NK-92 (cell line): ENCODE results near the gene ETV6.

Experiments
- DNase-seq: peaks from one replicate; lab custom pipeline; 2025; ENCODE audit not compliant: unreplicated experiment; lab: John Stamatoyannopoulos, UW

Gene ETV6

GRCh38 chr12:11714626-11715025 is 65.2 kb downstream of the ETV6 start:
- no peak for DNase-seq

- no peak for DNase-seq
Observed at GRCh38 chr12:11715621-11716020, 66.1 kb downstream of the ETV6 start.

- DNase-seq: no peak
Observed at GRCh38 chr12:11716794-11717518, 67.5 kb downstream of the ETV6 start.

- DNase-seq: no peak
Observed at GRCh38 chr12:11717519-11717961, 68.1 kb downstream of the ETV6 start.

- DNase-seq: no peak
Observed at GRCh38 chr12:11718105-11718504, 68.6 kb downstream of the ETV6 start.

- DNase-seq: no peak
Observed at GRCh38 chr12:11718768-11719253, 69.3 kb downstream of the ETV6 start.

- no peak for DNase-seq
Observed at GRCh38 chr12:11719678-11720099, 70.2 kb downstream of the ETV6 start.

- DNase-seq: no peak
Observed at GRCh38 chr12:11722071-11722470, 72.6 kb downstream of the ETV6 start.

GRCh38 chr12:11722578-11723138 is 73.2 kb downstream of the ETV6 start:
- no peak for DNase-seq

GRCh38 chr12:11723993-11724392 is 74.5 kb downstream of the ETV6 start:
- no peak for DNase-seq

GRCh38 chr12:11724888-11725311 is 75.4 kb downstream of the ETV6 start:
- no peak for DNase-seq

- DNase-seq: no peak
Observed at GRCh38 chr12:11725686-11726085, 76.2 kb downstream of the ETV6 start.

- DNase-seq: no peak
Observed at GRCh38 chr12:11726659-11727058, 77.2 kb downstream of the ETV6 start.

- DNase-seq: no peak
Observed at GRCh38 chr12:11727133-11727664, 77.7 kb downstream of the ETV6 start.

- DNase-seq: no peak
Observed at GRCh38 chr12:11728154-11728755, 78.8 kb downstream of the ETV6 start.

- DNase-seq: no peak
Observed at GRCh38 chr12:11729008-11729407, 79.5 kb downstream of the ETV6 start.

- DNase-seq: no peak
Observed at GRCh38 chr12:11729439-11730150, 80.1 kb downstream of the ETV6 start.

GRCh38 chr12:11730299-11731041 is 81.0 kb downstream of the ETV6 start:
- no peak for DNase-seq

- DNase-seq: no peak
Observed at GRCh38 chr12:11731042-11731357, 81.5 kb downstream of the ETV6 start.

GRCh38 chr12:11731455-11731854 is 82.0 kb downstream of the ETV6 start:
- no peak for DNase-seq

GRCh38 chr12:11732023-11732422 is 82.5 kb downstream of the ETV6 start:
- DNase-seq: no peak
